ENCODE data around the gene KCNT1.

The KCNT1 gene

GRCh38 chr9:135736272-135736978 lies 34.4 kb downstream of the KCNT1 start:
- Histone ChIP-seq H3K9ac (ENCODE audit: low read length) (no peak overlapping the region), H3K27me3 (ENCODE audit: control insufficient read depth, insufficient read depth, low read length) (peaks cover 24% of the 10 kb centered on the region), H3K9me3 (ENCODE audit: control insufficient read depth, low read length) (no peaks in the 10 kb centered on the region), H3K36me3 (ENCODE audit: control insufficient read depth, insufficient read depth, low read length) (no peaks in the 10 kb centered on the region), H3K4me1 (ENCODE audit: control insufficient read depth, insufficient read depth, low read length) (no peaks in the 10 kb centered on the region), H3K4me3 (ENCODE audit: low read length) (no peak overlapping the region)

GRCh38 chr9:135736979-135737839 lies 35.2 kb downstream of the KCNT1 start:
- Histone ChIP-seq H3K9ac (ENCODE audit: low read length) (no peak overlapping the region), H3K4me3 (ENCODE audit: low read length) (no peak overlapping the region), H3K27me3 (ENCODE audit: control insufficient read depth, insufficient read depth, low read length) (peaks cover 24% of the 10 kb centered on the region), H3K4me1 (ENCODE audit: control insufficient read depth, insufficient read depth, low read length) (no peaks in the 10 kb centered on the region), H3K9me3 (ENCODE audit: control insufficient read depth, low read length) (no peaks in the 10 kb centered on the region), H3K36me3 (ENCODE audit: control insufficient read depth, insufficient read depth, low read length) (no peaks in the 10 kb centered on the region)

- Histone ChIP-seq H3K27me3 (ENCODE audit: control insufficient read depth, insufficient read depth, low read length) (peaks cover 24% of the 10 kb centered on the region), H3K9ac (ENCODE audit: low read length) (no peak overlapping the region), H3K36me3 (ENCODE audit: control insufficient read depth, insufficient read depth, low read length) (no peaks in the 10 kb centered on the region), H3K4me1 (ENCODE audit: control insufficient read depth, insufficient read depth, low read length) (no peaks in the 10 kb centered on the region), H3K4me3 (ENCODE audit: low read length) (no peak overlapping the region), H3K9me3 (ENCODE audit: control insufficient read depth, low read length) (no peaks in the 10 kb centered on the region)
These were observed 36.0 kb downstream of the KCNT1 start for GRCh38 chr9:135737840-135738521.

- no peaks in the 10 kb centered on the region for H3K4me1 ChIP-seq (ENCODE audit: control insufficient read depth, insufficient read depth, low read length)
- H3K9ac ChIP-seq (ENCODE audit: low read length), result no peak overlapping the region
- H3K36me3 ChIP-seq (ENCODE audit: control insufficient read depth, insufficient read depth, low read length), result no peaks in the 10 kb centered on the region
- no peak overlapping the region for H3K4me3 ChIP-seq (ENCODE audit: low read length)
- peaks cover 24% of the 10 kb centered on the region for H3K27me3 ChIP-seq (ENCODE audit: control insufficient read depth, insufficient read depth, low read length)
- no peaks in the 10 kb centered on the region for H3K9me3 ChIP-seq (ENCODE audit: control insufficient read depth, low read length)
These were observed 37.6 kb downstream of the KCNT1 start for GRCh38 chr9:135739271-135740220.

- Histone ChIP-seq H3K36me3 (ENCODE audit: control insufficient read depth, insufficient read depth, low read length) (no peaks in the 10 kb centered on the region), H3K27me3 (ENCODE audit: control insufficient read depth, insufficient read depth, low read length) (peaks cover 19% of the 10 kb centered on the region), H3K9me3 (ENCODE audit: control insufficient read depth, low read length) (no peaks in the 10 kb centered on the region), H3K4me1 (ENCODE audit: control insufficient read depth, insufficient read depth, low read length) (no peaks in the 10 kb centered on the region), H3K9ac (ENCODE audit: low read length) (no peak overlapping the region), H3K4me3 (ENCODE audit: low read length) (no peak overlapping the region)
These were observed 39.6 kb downstream of the KCNT1 start for GRCh38 chr9:135741276-135742219.

- Histone ChIP-seq H3K36me3 (ENCODE audit: control insufficient read depth, insufficient read depth, low read length) (no peaks in the 10 kb centered on the region), H3K9ac (ENCODE audit: low read length) (no peak overlapping the region), H3K4me1 (ENCODE audit: control insufficient read depth, insufficient read depth, low read length) (no peaks in the 10 kb centered on the region), H3K4me3 (ENCODE audit: low read length) (no peak overlapping the region), H3K9me3 (ENCODE audit: control insufficient read depth, low read length) (no peaks in the 10 kb centered on the region), H3K27me3 (ENCODE audit: control insufficient read depth, insufficient read depth, low read length) (peaks cover 10% of the 10 kb centered on the region)
These were observed 41.0 kb downstream of the KCNT1 start for GRCh38 chr9:135743021-135743420.

- H3K27me3 ChIP-seq (ENCODE audit: control insufficient read depth, insufficient read depth, low read length), result peaks cover 8% of the 10 kb centered on the region
- no peaks in the 10 kb centered on the region for H3K4me1 ChIP-seq (ENCODE audit: control insufficient read depth, insufficient read depth, low read length)
- no peak overlapping the region for H3K9ac ChIP-seq (ENCODE audit: low read length)
- H3K36me3 ChIP-seq (ENCODE audit: control insufficient read depth, insufficient read depth, low read length), result no peaks in the 10 kb centered on the region
- no peak overlapping the region for H3K4me3 ChIP-seq (ENCODE audit: low read length)
- no peaks in the 10 kb centered on the region for H3K9me3 ChIP-seq (ENCODE audit: control insufficient read depth, low read length)
These were observed 41.8 kb downstream of the KCNT1 start for GRCh38 chr9:135743546-135744332.

GRCh38 chr9:135744333-135745070 lies 42.5 kb downstream of the KCNT1 start:
- Histone ChIP-seq H3K4me3 (ENCODE audit: low read length) (no peak overlapping the region), H3K27me3 (ENCODE audit: control insufficient read depth, insufficient read depth, low read length) (peaks cover 8% of the 10 kb centered on the region), H3K9ac (ENCODE audit: low read length) (no peak overlapping the region), H3K36me3 (ENCODE audit: control insufficient read depth, insufficient read depth, low read length) (no peaks in the 10 kb centered on the region), H3K4me1 (ENCODE audit: control insufficient read depth, insufficient read depth, low read length) (no peaks in the 10 kb centered on the region), H3K9me3 (ENCODE audit: control insufficient read depth, low read length) (no peaks in the 10 kb centered on the region)

GRCh38 chr9:135745189-135745588 lies 43.2 kb downstream of the KCNT1 start:
- Histone ChIP-seq H3K36me3 (ENCODE audit: control insufficient read depth, insufficient read depth, low read length) (no peaks in the 10 kb centered on the region), H3K4me3 (ENCODE audit: low read length) (no peak overlapping the region), H3K9ac (ENCODE audit: low read length) (no peak overlapping the region), H3K9me3 (ENCODE audit: control insufficient read depth, low read length) (no peaks in the 10 kb centered on the region), H3K27me3 (ENCODE audit: control insufficient read depth, insufficient read depth, low read length) (peaks cover under 1% of the 10 kb centered on the region), H3K4me1 (ENCODE audit: control insufficient read depth, insufficient read depth, low read length) (no peaks in the 10 kb centered on the region)

All from mucosa of stomach (tissue), 1 donor.